Ovary (tissue), 9 donors: Measurements from ENCODE around the gene NFYC. TPM values are rescaled to one million over a fixed set of nuclear protein-coding genes. Genes with fewer than 3 reads are reported as not detected.

Source experiments
- DNase-seq, 5 donors: peaks; one replicate each; pipeline ENCODE4 v3.0.0-alpha.2; 2019 to 2020
- H3K27ac ChIP-seq, 2 donors: fragments of 200-600 bp; one replicate each; pipeline versions ENCODE4 v1.5.1 to v1.8.0; 2019 to 2022
- H3K27me3 ChIP-seq: fragments of 200-600 bp; one replicate; pipeline ENCODE4 v1.8.0; 2022
- H3K36me3 ChIP-seq: fragments of 200-600 bp; sonication (generic); one replicate; pipeline ENCODE4 v1.5.1; 2019
- H3K4me1 ChIP-seq: one replicate; pipeline ENCODE4 v1.8.1; 2013; ENCODE audit warnings: mild to moderate bottlenecking, moderate library complexity; ENCODE audit not compliant: insufficient read depth
- H3K4me3 ChIP-seq: fragments of 200-600 bp; sonication (generic); one replicate; pipeline ENCODE4 v1.5.1; 2017
- H3K9me3 ChIP-seq, 2 donors: fragments of 200-600 bp in 1 of 2; sonication (generic) in 1 of 2; one replicate each; pipeline versions ENCODE4 v1.5.1 to v1.8.1; 2013 to 2019; ENCODE audit warnings: mild to moderate bottlenecking in 1 of 2, moderate library complexity in 1 of 2
- EP300 ChIP-seq: sonication (generic); formaldehyde crosslinking; IDR thresholded peaks from one replicate; pipeline ENCODE4 v1.6.1; 2017; ENCODE audit warnings: antibody characterized with exemption
- POLR2A ChIP-seq: fragments of 450-650 bp; IDR thresholded peaks from one replicate; pipeline ENCODE4 v1.6.1; 2017; ENCODE audit warnings: antibody characterized with exemption, mild to moderate bottlenecking, moderate library complexity
- WGBS, 3 donors: extraction: QIAGEN DNeasy Blood & Tissue Kit in 1 of 3; methylation state at CpG; one replicate each; pipeline versions ENCODE4 v1.1.5 to v1.1.7; 2013 to 2017; 5-methylcytosine and 5-hydroxymethylcytosine counted together
- intact Hi-C, 4 donors: fragments of 100-400 bp; cut with DNase I; formaldehyde crosslinking; loops; one replicate each; pipeline versions ENCODE4 v1.11.0 to v1.15.1; 2022 to 2023
- polyA plus RNA-seq, 2 donors: library from polyadenylated mRNA; stranded (reverse); fragments of 200-250 nt in 1 of 2; fragments of 350-450 nt in 1 of 2; fragmentation: Illumina TruSeq in 1 of 2; extraction: RNeasy Lipid Tissue Mini Kit (QIAGEN cat#74804) in 1 of 2; gene quantifications; one replicate each; pipeline ENCODE4 v1.2.3, GENCODE V29; 2013 to 2014
- total RNA-seq, 7 donors: library from RNA; depleted of rRNA in 2 of 7; stranded (reverse); fragments of >200 nt in 2 of 7; fragmentation: NEBNext Ultra II Directional in 3 of 7; extraction: Animal tissue kit (Norgen Biotek cat#: 25700) in 3 of 7; gene quantifications; one replicate each; pipeline versions ENCODE4 v1.1.0 to v1.2.4, GENCODE V29; 2016 to 2023
- TF ChIP-seq, protein P1 (sequence below), 3 donors: fragments of 450-650 bp in 2 of 3; fragments of 200-600 bp in 1 of 3; IDR thresholded peaks; one replicate each; pipeline versions ENCODE4 v1.5.1 to v1.8.0; 2016 to 2022; ENCODE audit warnings: antibody characterized with exemption in 3 of 3, mild to moderate bottlenecking in 1 of 3
- donor health status: DM: no; HTN: no; CAD: no; lungs with moderate emphysema.
- donor health status: DM: no; HTN: no; CAD: no.
- donor health status: Bipolar disorder and iron deficiency.
- donor health status: DM: yes; HTN: yes; CAD: no.
- donor health status: DM: no; HTN: no; CAD: no.
- donor health status: DM: yes; HTN: yes; CAD: no.

Gene NFYC
- total and polyA plus RNA-seq, 9 donors, result 28.8 to 90.9 (median 45.1) TPM

DNA sequence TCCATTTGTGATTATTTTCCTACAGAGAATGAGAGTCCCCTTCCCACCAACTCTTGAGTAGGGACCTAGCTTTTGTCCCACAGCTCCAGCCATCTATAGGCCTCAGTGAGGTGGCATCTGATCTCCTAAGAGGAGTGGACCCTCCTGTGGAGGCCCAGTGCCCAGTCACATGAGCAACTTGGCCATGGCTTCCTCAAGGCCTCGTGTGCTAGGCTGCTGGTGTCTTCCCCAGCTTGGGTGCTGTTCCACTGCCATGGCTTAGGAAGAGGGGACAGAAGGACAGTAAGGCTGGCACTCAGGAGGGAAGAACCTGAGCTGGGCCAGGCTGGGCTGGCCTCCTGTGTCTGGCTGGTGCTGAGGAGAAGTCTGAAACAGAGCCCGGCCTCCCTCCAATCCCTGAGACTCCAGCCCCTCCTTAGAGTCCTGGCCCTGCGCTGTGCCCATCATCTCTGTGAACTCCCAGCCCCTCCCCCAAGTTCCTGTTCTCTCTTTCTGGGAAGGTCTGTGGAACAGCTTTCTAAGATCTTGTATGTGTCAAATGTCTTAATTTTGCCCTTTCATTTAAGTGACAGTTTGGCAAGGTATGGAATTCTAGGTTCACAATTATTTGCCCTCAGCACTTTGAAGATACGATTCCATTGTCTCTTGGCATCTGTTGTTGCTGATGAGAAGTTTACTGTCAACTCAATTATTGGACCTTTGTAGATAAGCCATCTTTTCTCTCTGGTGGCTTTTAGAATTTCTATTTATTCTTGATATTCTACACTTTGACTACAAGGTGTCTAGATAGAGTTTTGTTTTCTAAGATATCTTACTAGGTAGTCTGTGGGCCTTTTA lies 85.0 kb downstream of the NFYC start:
- Histone ChIP-seq H3K4me3 (no peak overlapping the region), H3K9me3 (no peaks in the 10 kb centered on the region), H3K27ac (no peak overlapping the region), H3K4me1 (no peaks in the 10 kb centered on the region), H3K27me3 (no peaks in the 10 kb centered on the region), H3K36me3 (no peaks in the 10 kb centered on the region)
- 93 to 98% (median 96%) methylated on average over 4 of the region's 4 CpGs for WGBS, 3 donors
- peak in 1 of 5 donors; percentile 6 for DNase-seq
- no peak for TF ChIP-seq POLR2A
- TF ChIP-seq EP300, result no peak
- TF ChIP-seq, protein P1, sequence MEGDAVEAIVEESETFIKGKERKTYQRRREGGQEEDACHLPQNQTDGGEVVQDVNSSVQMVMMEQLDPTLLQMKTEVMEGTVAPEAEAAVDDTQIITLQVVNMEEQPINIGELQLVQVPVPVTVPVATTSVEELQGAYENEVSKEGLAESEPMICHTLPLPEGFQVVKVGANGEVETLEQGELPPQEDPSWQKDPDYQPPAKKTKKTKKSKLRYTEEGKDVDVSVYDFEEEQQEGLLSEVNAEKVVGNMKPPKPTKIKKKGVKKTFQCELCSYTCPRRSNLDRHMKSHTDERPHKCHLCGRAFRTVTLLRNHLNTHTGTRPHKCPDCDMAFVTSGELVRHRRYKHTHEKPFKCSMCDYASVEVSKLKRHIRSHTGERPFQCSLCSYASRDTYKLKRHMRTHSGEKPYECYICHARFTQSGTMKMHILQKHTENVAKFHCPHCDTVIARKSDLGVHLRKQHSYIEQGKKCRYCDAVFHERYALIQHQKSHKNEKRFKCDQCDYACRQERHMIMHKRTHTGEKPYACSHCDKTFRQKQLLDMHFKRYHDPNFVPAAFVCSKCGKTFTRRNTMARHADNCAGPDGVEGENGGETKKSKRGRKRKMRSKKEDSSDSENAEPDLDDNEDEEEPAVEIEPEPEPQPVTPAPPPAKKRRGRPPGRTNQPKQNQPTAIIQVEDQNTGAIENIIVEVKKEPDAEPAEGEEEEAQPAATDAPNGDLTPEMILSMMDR (IDR thresholded peaks at IDR 0.05), result no peak
- intact Hi-C loops, result loop anchor here in 1 of 4 donors (10.0 kb wide), 1 partner anchor 68 kb away; no protein-coding TSS in a partner anchor

DNA sequence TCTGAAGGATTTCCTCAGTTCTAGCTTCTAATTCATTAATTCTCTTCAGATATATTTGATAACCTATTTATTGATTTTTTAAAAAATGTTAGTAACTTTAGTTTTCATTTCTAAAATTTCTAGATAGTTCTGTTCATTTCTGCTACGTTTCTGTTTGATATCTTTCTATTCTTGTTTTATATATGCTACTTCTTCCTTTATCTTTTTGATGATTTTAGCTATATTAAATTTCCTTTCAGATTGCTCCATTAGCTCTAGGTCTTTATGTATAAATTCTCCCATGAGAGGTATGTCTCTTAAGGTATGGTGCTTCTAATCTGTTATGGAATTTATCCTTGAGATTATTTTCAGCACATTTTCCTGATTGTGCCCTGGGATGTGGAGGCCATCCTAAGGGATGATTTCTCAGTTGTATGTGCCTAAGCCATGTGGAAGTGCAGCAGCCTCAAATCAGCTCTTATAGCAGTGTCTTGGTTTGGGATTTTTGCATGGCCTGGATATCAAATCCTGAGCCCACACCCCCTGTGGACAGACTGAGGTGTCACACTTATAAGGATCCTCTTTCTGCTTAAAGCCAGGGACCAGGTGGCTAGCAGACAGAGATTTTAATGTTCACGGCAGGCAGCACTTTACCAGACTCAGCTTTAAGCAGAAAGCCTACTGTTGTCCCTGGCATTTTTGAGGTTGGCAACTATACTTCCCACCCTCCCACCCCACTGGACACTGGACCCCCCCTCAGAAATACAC lies 85.9 kb downstream of the NFYC start:
- intact Hi-C loops, result loop anchor here in 1 of 4 donors (10.0 kb wide), 1 partner anchor 67 kb away; no protein-coding TSS in a partner anchor
- H3K4me1 ChIP-seq, result peaks cover 3% of the 10 kb centered on the region
- no peaks in the 10 kb centered on the region for H3K27me3 ChIP-seq
- no peaks in the 10 kb centered on the region for H3K9me3 ChIP-seq
- DNase-seq, result no peak
- H3K27ac ChIP-seq, result no peak overlapping the region
- TF ChIP-seq EP300 (no peak), POLR2A (no peak)
- TF ChIP-seq, protein P1 (IDR thresholded peaks at IDR 0.05), result no peak
- no peaks in the 10 kb centered on the region for H3K36me3 ChIP-seq
- no peak overlapping the region for H3K4me3 ChIP-seq
- 90 to 97% (median 94%) methylated on average over 2 of the region's 2 CpGs for WGBS, 3 donors

DNA sequence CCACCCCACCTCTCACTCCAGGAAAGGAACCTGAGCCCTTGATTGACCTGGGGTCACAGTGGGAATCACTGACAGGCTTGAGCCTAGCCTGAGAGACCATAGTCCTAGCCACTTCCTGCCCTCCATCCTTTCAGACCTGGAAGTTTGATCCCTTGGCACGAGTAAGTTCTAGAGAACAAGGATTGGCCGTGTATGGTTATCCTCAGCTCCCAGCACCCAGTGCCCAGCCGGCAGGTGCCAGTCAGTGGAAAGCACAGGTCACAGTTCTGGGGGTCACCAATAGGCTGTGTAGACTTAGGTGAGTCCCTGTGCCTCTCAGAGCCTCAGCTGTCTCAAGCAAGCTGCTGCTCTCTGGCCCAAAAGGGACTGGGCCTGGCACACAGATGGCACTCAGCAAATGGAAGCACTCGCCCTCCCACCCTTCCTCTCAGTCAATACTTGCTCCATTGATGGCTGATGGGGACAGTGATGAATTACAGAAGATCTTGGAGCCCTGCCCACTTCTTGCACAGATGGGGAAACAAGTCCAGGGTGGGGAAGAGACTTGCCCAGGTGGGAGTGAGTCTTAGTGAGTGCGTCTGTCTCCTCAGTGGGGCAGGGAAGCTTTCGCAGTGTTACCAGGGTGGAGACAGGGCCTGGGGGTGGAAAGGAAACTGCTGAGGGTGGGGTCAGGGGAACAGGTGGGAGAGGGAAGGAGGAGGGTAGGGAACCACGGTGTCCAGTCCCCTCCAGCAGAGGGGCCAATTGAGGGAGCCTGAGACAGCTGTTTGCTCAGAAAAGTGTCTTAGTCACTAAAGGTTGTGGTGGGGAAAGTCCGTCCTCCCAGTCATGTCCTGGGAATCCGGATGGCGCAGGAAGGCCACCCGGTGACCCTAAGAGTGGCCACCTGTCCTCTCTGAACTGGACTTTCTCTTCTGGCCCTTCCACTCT lies 89.4 kb downstream of the NFYC start:
- intact Hi-C loops, result loop anchor here in 1 of 4 donors (10.0 kb wide), 1 partner anchor 64 kb away; no protein-coding TSS in a partner anchor
- no peak overlapping the region for H3K4me3 ChIP-seq
- 75 to 78% (median 76%) methylated on average over 10 to 11 of the region's 11 CpGs for WGBS, 3 donors
- H3K27me3 ChIP-seq, result no peaks in the 10 kb centered on the region
- no peaks in the 10 kb centered on the region for H3K36me3 ChIP-seq
- H3K4me1 ChIP-seq, result peaks cover 9% of the 10 kb centered on the region
- DNase-seq, result no peak
- H3K9me3 ChIP-seq, result no peaks in the 10 kb centered on the region
- no peak overlapping the region for H3K27ac ChIP-seq
- no peak for TF ChIP-seq POLR2A
- TF ChIP-seq EP300, result no peak
- TF ChIP-seq, protein P1 (IDR thresholded peaks at IDR 0.05), result no peak

DNA sequence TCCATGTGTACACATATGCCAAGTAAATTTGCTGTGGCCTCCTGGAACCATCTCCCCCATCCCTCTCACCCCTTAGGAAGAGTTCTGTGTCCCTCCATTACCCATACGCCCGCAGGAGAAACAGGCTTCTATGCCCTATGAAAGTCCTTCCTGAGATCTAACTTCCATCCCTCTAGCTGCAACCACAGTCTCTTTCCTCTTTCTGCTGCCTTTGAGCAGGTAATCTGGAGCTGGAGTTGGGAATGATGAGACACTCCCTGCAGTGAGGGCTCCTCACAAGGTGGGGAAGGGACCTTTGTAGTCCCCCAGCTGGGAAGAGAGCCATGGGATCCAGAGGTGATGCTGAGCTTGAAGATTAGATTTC lies 90.1 kb downstream of the NFYC start:
- H3K27ac ChIP-seq, result no peak overlapping the region
- no peak for DNase-seq
- TF ChIP-seq, protein P1 (IDR thresholded peaks at IDR 0.05), result no peak
- TF ChIP-seq POLR2A (no peak), EP300 (no peak)

More for the DNA sequence above, 90.1 kb downstream of the NFYC start:
- no peak overlapping the region for H3K4me3 ChIP-seq
- H3K27me3 ChIP-seq, result no peaks in the 10 kb centered on the region
- H3K36me3 ChIP-seq, result no peaks in the 10 kb centered on the region
- intact Hi-C loops, result loop anchor here in 1 of 4 donors (10.0 kb wide), 1 partner anchor 63 kb away; no protein-coding TSS in a partner anchor
- H3K4me1 ChIP-seq, result peaks cover 9% of the 10 kb centered on the region
- no peaks in the 10 kb centered on the region for H3K9me3 ChIP-seq
- WGBS, 3 donors, result 91 to 95% (median 91%) methylated on average over 2 of the region's 2 CpGs
